A673 (cell line): ENCODE data around the gene LYZ. TPM values are rescaled to one million over a fixed set of nuclear protein-coding genes. Genes with fewer than 3 reads are reported as not detected.

ENCODE experiments used
- BruUV-seq: library from RNA; stranded (reverse); fragments of 400-500 nt; replicated peaks from 2 replicates; lab custom pipeline; 2021; lab: Mats Ljungman, UMichigan
- CTCF ChIA-PET: fragments of 300-600 bp; sonication (Branson Sonifier 250); formaldehyde crosslinking; loops from one replicate; lab custom pipeline; 2022; ENCODE audit warnings: antibody characterized with exemption; lab: Charles Lee
- POLR2A ChIA-PET: fragments of 300-600 bp; sonication (Branson Sonifier 250); formaldehyde crosslinking; loops from one replicate; lab custom pipeline; 2022; ENCODE audit warnings: antibody characterized with exemption; ENCODE audit not compliant: low non-redundant PET; lab: Charles Lee
- DNase-seq: peaks from one replicate; pipeline ENCODE4 v3.0.0-alpha.2; 2015; ENCODE audit warnings: low spot score
- H3K27ac ChIP-seq: fragments of 200-600 bp; sonication (generic); 2 replicates; pipeline ENCODE4 v1.5.1; 2016; ENCODE audit warnings: mixed run types, low read depth, mild to moderate bottlenecking, mixed read lengths, antibody characterized with exemption, low read length; ENCODE audit not compliant: poor library complexity, severe bottlenecking
- H3K27me3 ChIP-seq: fragments of 200-600 bp; sonication (generic); replicated peaks from 2 replicates; pipeline ENCODE4 v1.6.1; 2017; ENCODE audit warnings: mixed run types, low read depth, mild to moderate bottlenecking, mixed read lengths, antibody characterized with exemption, low read length; ENCODE audit not compliant: insufficient read depth, poor library complexity
- H3K36me3 ChIP-seq: fragments of 200-600 bp; sonication (generic); 2 replicates; pipeline ENCODE4 v1.6.1; 2016; ENCODE audit warnings: mixed run types, mild to moderate bottlenecking, mixed read lengths, antibody characterized with exemption, low read length; ENCODE audit not compliant: insufficient read depth, poor library complexity, severe bottlenecking
- H3K4me1 ChIP-seq: fragments of 200-600 bp; sonication (generic); 2 replicates; pipeline ENCODE4 v1.6.1; 2017; ENCODE audit warnings: mixed run types, mild to moderate bottlenecking, mixed read lengths, antibody characterized with exemption, low read length; ENCODE audit not compliant: insufficient read depth, poor library complexity, severe bottlenecking
- H3K4me3 ChIP-seq: fragments of 200-600 bp; sonication (generic); 2 replicates; pipeline ENCODE4 v1.5.1; 2016; ENCODE audit warnings: low read depth, mixed run types, mild to moderate bottlenecking, mixed read lengths, low read length; ENCODE audit not compliant: poor library complexity, severe bottlenecking
- H3K9me3 ChIP-seq: fragments of 200-600 bp; sonication (generic); 2 replicates; pipeline ENCODE4 v1.6.1; 2016; ENCODE audit warnings: mixed run types, low read depth, mild to moderate bottlenecking, mixed read lengths, antibody characterized with exemption, low read length; ENCODE audit not compliant: poor library complexity, severe bottlenecking
- CTCF ChIP-seq: fragments of 300-800, 200-600 bp; sonication (generic); conservative IDR thresholded peaks from 2 replicates; pipeline ENCODE4 v1.5.1; 2017; ENCODE audit warnings: low read depth, mild to moderate bottlenecking, antibody characterized with exemption, low read length, moderate library complexity, mixed read lengths
- EZH2 ChIP-seq: fragments of 200-600 bp; sonication (generic); IDR thresholded peaks from 2 replicates; pipeline ENCODE4 v1.6.1; 2017; ENCODE audit warnings: borderline replicate concordance, low read depth, mild to moderate bottlenecking, mixed read lengths, antibody characterized with exemption, low read length; ENCODE audit not compliant: poor library complexity, severe bottlenecking
- intact Hi-C: fragments of 100-400 bp; cut with micrococcal nuclease; formaldehyde crosslinking; loops from one replicate; pipeline ENCODE4 v1.10.0; 2022; ENCODE audit not compliant: unreplicated experiment
- total RNA-seq: library from RNA; stranded (reverse); gene quantifications from 2 replicates; pipeline ENCODE4 v1.2.3, GENCODE V29; 2021

Gene LYZ
- total RNA-seq, 1 experiment from 2014 or later: 0.32 TPM

GRCh38 chr12:69360348-69360672 lies 12.1 kb downstream of the LYZ start:
- no peak for DNase-seq
- H3K4me1 ChIP-seq: peaks cover 9% of the 10 kb centered on the region
- H3K36me3 ChIP-seq: peaks cover 22% of the 10 kb centered on the region
- H3K27me3 ChIP-seq: no peaks in the 10 kb centered on the region
- BruUV-seq: TSS peak; percentile 72
- H3K4me3 ChIP-seq: peak overlapping the region; percentile 72
- POLR2A ChIA-PET: no interaction called here
- no peaks in the 10 kb centered on the region for H3K9me3 ChIP-seq
- H3K27ac ChIP-seq: peak overlapping the region; percentile 95
- TF ChIP-seq EZH2 (no peak), CTCF (no peak)
- intact Hi-C loops: no loop called here
- CTCF ChIA-PET: no interaction called here

DNA sequence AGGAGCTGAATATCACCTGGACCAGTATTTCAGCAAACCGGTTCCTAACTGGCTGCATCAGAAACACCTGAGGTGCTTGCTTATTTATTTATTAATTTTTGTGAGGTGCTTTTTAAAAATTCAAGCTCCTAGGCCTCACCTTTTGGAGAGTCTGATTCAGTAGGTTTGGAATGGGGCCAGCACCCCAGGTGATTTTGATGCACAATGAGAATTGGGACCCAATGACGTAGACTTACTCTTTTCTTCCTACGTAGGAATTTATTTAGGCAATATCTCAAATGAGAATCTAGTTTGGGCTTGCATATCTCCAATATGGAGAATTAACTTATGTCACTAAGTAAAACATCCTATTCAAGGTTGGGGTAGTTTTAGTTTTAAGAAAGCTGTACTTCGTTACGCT lies 18.6 kb downstream of the LYZ start:
- no peak for TF ChIP-seq EZH2
- TF ChIP-seq CTCF: no peak
- no peak for DNase-seq
- Histone ChIP-seq H3K27me3 (no peaks in the 10 kb centered on the region), H3K27ac (no peak overlapping the region), H3K9me3 (no peaks in the 10 kb centered on the region), H3K4me1 (peaks cover 4% of the 10 kb centered on the region), H3K4me3 (no peak overlapping the region), H3K36me3 (peaks cover 87% of the 10 kb centered on the region)
- BruUV-seq: no TSS peak
- intact Hi-C loops: no loop called here
- ChIA-PET CTCF (no interaction called here), POLR2A (no interaction called here)

DNA sequence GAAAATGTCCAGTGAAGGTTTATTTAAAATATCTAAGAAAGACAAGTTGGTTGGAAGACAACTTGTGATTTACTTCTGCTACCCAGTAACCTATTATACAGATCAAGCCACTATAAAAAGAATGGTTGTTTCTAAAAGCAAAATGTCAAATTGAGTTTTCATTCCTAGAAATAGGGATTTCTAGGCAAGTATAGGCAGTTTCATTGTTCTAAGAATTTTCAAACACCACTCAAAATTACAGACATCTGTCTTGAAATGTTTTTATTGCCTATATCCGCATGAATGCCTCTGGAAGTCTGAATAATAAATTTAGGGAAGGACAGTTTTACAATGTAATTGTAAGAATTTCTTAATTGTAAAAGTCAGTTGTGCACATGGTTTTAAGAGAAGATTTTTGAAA lies 20.0 kb downstream of the LYZ start:
- POLR2A ChIA-PET: no interaction called here
- intact Hi-C loops: no loop called here
- Histone ChIP-seq H3K4me3 (no peak overlapping the region), H3K36me3 (peaks cover 86% of the 10 kb centered on the region), H3K9me3 (no peaks in the 10 kb centered on the region), H3K27ac (no peak overlapping the region), H3K27me3 (no peaks in the 10 kb centered on the region), H3K4me1 (no peaks in the 10 kb centered on the region)
- no TSS peak for BruUV-seq
- CTCF ChIA-PET: no interaction called here
- TF ChIP-seq EZH2 (no peak), CTCF (no peak)
- no peak for DNase-seq
